IPS-18c (cell line): Measurements from ENCODE around the gene STRIT1.

Experiments
- H3K4me3 ChIP-seq: 2 replicates; pipeline ENCODE4 v1.7.0; 2013; ENCODE audit warnings: low read depth, mild to moderate bottlenecking, low read length, moderate library complexity; ENCODE audit not compliant: insufficient read depth
- H3K9me3 ChIP-seq: one replicate; pipeline ENCODE4 v1.6.1; 2013; ENCODE audit warnings: mild to moderate bottlenecking, low read length, moderate library complexity; ENCODE audit not compliant: control insufficient read depth, insufficient read depth

The STRIT1 gene

GRCh38 chr3:155320934-155321333 is 27.5 kb upstream of the STRIT1 start:
- no peaks in the 10 kb centered on the region for H3K9me3 ChIP-seq
- no peak overlapping the region for H3K4me3 ChIP-seq

DNA sequence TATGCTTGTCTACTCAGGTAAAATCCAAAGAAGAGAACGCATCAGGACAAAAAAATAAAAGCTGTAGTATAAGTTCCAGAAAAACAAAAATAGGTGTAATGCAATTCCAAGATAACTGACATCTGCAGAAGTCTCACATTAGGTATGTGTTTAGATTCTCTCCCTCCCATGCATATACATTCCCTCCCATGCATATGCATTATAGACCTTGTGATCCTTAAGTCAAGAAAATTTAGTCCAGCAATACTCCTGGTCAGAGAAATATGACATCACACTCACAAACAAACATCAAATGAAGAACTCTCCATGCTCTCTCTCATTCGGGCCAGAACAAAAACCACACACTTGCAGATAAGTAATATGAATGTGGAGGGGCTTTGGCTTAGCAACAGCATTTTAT is 25.3 kb upstream of the STRIT1 start:
- no peaks in the 10 kb centered on the region for H3K9me3 ChIP-seq
- no peak overlapping the region for H3K4me3 ChIP-seq

DNA sequence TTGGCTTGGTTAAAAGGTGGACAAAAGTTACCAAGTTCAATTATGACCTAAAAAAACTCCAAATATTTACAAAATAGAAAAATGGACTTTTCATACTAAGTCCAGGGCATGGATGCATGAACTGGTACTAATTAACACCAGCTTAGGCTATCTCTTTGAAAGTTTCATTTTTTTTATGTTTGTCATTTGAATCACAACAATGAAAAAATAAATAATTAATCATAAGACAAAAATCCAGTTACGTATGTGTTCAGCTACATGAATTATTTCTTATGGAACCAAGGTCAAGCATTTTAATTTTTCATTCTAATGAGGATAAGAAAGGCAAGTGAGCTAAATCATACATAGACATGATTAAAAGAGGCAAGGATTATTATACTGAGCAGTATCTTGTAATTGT is 23.7 kb upstream of the STRIT1 start:
- H3K9me3 ChIP-seq = no peaks in the 10 kb centered on the region
- H3K4me3 ChIP-seq = no peak overlapping the region

- no peaks in the 10 kb centered on the region for H3K9me3 ChIP-seq
- no peak overlapping the region for H3K4me3 ChIP-seq
Observed at GRCh38 chr3:155316426-155316825, 22.9 kb upstream of the STRIT1 start.

- H3K9me3 ChIP-seq = no peaks in the 10 kb centered on the region
- no peak overlapping the region for H3K4me3 ChIP-seq
Observed at GRCh38 chr3:155313916-155314315, 20.4 kb upstream of the STRIT1 start.

GRCh38 chr3:155313300-155313699 is 19.8 kb upstream of the STRIT1 start:
- H3K9me3 ChIP-seq = no peaks in the 10 kb centered on the region
- no peak overlapping the region for H3K4me3 ChIP-seq

- no peak overlapping the region for H3K4me3 ChIP-seq
- H3K9me3 ChIP-seq = no peaks in the 10 kb centered on the region
Observed at GRCh38 chr3:155312781-155313180, 19.3 kb upstream of the STRIT1 start.

- H3K9me3 ChIP-seq = no peaks in the 10 kb centered on the region
- no peak overlapping the region for H3K4me3 ChIP-seq
Observed at GRCh38 chr3:155309581-155309980, 16.1 kb upstream of the STRIT1 start.

DNA sequence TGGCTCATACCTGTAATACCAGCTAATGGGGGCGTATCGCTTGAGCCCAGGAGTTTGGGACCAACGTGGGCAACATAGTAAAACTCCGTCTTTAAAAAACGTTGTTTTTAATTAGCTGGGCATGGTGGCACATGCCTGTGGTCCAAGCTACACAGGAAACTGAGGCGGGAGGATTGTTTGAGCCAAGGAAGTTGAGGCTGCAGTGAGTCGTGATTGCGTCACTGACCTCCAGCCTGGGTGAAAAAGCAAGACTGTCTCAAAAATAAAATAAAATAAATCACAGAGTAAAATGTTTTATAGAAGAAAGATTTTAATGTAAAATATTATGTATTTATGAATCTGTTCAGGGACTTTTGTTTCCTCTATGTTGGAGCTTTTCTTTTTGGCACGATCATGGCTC is 15.3 kb upstream of the STRIT1 start:
- H3K9me3 ChIP-seq = no peaks in the 10 kb centered on the region
- no peak overlapping the region for H3K4me3 ChIP-seq

DNA sequence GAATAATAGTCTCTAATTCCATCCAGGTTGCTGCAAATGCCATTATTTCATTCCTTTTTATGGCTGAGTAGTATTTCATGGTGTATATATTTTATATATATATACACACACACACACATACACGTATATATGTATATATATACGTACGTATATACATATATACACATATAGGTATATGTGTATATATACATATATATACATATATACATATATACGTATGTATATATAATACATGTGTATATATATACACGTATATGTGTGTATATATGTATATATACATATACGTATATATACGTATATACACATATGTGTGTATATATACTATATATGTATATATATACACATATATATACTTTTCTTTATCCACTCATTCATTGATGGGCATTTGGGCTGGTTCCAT is 13.7 kb upstream of the STRIT1 start:
- Histone ChIP-seq H3K4me3 (no peak overlapping the region), H3K9me3 (no peaks in the 10 kb centered on the region)

DNA sequence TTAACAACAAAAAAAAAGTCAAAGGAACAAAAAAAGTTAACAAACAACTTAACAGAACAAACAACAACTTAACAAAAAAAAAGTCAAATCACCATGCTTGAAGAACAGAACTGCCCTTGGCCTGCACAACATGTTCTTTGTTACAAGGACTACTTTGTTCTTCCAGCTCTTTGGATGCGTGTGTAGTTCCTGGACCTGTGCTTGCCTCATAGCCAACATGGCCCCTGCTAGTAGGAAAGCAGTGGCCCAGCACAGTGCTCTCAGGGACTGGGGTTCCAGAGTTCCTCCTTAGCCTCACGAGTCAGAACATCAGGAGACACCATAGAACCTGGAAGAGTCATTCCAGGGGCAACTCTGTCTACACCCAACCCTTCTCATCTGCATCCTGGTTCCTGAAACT is 10.9 kb upstream of the STRIT1 start:
- Histone ChIP-seq H3K9me3 (no peaks in the 10 kb centered on the region), H3K4me3 (no peak overlapping the region)

DNA sequence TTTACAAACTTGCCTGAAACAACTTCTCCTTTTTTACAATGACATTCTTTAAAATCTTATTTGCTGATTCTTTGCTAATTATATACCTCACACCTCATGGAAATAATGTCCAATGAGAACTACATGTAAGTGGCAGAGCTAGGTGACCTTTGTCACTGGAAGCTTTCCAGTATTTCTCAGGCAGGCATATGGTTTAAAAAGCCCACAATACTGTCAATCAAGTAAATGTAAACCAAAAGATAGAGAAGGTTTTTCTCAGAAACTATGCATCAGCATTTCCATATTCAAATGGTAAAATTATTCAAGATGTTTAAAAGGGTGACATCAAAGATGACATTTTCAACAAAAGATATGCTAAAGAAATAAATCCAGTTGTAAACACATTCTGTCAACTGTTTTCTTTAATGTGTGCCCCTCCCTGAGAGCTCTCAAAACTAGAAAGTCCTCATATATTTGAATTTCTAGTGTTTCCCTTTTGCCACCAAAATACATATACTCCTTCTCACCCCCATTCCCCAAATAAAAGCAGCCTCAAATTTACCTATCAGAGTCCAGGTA is 10.1 kb upstream of the STRIT1 start:
- Histone ChIP-seq H3K4me3 (no peak overlapping the region), H3K9me3 (no peaks in the 10 kb centered on the region)

- Histone ChIP-seq H3K4me3 (no peak overlapping the region), H3K9me3 (no peaks in the 10 kb centered on the region)
Observed at GRCh38 chr3:155302891-155303290, 9.4 kb upstream of the STRIT1 start.

DNA sequence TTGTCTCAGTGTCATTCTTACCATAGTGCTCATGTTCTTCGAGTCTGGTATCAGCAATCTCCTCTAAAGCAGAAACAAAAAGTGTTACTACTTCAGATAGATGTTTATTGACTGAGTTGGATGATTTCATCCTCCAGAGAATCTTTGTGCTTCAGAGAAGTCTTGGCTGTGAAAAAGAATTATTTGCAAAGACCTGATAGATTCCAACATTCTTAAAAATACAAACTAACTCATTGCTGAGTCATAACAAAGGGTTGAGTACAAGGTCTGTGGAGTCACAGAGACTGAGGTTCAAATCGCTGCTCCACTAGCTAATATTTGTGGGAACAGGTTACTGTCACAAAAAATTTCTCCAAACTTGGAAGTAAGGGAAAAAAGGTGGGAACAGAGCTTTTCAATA is 9.0 kb upstream of the STRIT1 start:
- no peak overlapping the region for H3K4me3 ChIP-seq
- H3K9me3 ChIP-seq = no peaks in the 10 kb centered on the region

DNA sequence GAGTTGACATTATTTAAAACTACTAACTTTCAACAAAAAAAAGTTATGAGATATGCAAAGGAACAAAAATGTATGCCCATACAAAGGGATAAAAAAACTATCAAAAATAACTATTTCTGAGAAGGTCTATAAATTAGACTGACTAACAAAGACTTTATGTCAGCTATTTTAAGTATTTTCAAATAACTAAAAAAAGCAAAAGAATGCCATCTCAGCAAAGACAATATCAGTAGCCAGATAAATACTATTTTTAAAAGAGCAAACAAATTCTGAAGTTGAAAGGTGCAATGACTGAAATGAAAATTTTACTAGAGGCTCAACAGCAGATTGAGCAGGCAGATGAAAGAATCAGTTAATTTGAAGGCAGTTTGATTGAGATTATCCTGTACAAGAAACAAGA is 3.6 kb upstream of the STRIT1 start:
- no peak overlapping the region for H3K4me3 ChIP-seq

GRCh38 chr3:155296413-155296812 is 2.9 kb upstream of the STRIT1 start:
- Histone ChIP-seq H3K9me3 (no peaks in the 10 kb centered on the region), H3K4me3 (no peak overlapping the region)

More for the DNA sequence above, 3.6 kb upstream of the STRIT1 start:
- no peaks in the 10 kb centered on the region for H3K9me3 ChIP-seq

DNA sequence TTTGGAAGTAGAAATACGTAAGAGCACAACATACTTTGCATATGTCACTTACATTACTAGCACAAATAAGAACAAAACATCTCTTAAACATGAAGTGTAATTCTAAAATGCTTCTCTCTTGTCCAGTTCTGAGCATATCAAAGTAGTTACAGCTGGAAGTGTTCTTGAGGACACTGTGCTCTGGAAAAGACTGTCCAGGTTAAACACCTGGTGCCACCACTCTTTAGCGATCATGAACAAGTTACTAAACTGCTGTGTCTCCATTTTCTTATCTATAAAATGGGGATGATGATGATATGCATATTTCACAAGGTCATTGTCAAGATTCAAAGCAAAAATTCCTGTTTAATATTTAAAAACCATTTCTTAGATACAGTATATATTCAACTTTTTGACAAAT is 790 bp downstream of the STRIT1 start:
- Histone ChIP-seq H3K4me3 (no peak overlapping the region), H3K9me3 (no peaks in the 10 kb centered on the region)

GRCh38 chr3:155292133-155292532 is 1.4 kb downstream of the STRIT1 start:
- no peaks in the 10 kb centered on the region for H3K9me3 ChIP-seq
- H3K4me3 ChIP-seq = no peak overlapping the region

GRCh38 chr3:155286736-155287135 is 6.7 kb downstream of the STRIT1 start:
- no peak overlapping the region for H3K4me3 ChIP-seq
- no peaks in the 10 kb centered on the region for H3K9me3 ChIP-seq
